HG03432 (cell line): ENCODE measurements around the gene UBAC2.
"Not testable (repeated sequence)": the region's sequence is repeated elsewhere in the genome, so short reads cannot be mapped to it uniquely, and the experiment has no call there.

Source experiments
- ATAC-seq: cut with Tn5 transposase; IDR thresholded peaks from one replicate; pipeline ENCODE4 v1.9.1; 2021; ENCODE audit warnings: mild to moderate bottlenecking, moderate library complexity; ENCODE audit not compliant: unreplicated experiment

Gene UBAC2

DNA sequence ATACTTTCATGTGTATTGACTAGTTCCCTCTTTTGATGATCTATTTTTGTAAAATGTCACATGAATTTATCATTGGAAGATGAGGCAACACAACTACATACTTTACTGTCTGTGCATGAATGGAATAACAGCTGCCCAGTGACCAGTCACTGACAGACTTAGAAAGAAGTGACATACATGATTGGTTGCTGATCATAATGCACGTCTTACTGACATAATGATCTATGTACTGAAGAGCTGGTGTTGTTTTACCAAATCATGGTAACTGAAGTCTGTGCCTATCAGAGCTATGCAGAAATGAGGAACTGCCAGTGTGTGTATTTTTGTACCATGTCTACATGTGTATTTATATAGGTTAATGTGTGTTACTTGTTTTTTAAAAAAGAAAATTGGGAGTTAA lies 31.1 kb downstream of the UBAC2 start:
- peak; percentile 22 for ATAC-seq

DNA sequence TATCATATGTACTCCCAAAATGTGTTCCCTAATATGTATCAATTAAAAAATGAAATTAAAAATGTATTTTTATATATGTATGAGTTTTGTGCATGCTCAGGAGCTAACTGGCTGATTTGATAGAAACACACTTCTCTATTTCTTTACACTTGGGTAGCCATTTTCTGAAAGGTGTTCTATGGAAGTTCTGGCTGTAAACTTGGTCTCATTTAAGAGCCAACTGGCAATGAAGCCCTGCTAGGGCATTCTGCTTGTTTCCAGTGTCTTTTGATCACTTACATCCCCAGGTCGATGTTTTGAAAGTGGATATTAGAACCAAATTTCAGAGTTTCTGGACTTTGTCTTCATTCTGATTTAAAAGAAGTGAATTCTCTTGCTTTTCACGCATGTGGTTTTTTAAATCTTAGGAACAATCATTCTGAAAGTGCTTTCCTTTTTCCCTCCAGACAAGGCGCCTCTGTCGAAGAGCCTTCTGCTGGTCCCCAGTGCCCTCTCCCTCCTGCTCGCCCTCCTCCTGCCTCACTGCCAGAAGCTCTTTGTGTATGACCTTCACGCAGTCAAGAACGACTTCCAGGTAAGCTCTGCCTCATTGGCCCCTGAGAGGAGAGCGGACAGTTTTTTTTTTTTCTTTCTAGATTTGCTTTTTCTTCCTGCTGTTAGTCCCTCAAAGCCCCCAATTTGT lies 37.5 kb downstream of the UBAC2 start:
- peak; percentile 90 for ATAC-seq

DNA sequence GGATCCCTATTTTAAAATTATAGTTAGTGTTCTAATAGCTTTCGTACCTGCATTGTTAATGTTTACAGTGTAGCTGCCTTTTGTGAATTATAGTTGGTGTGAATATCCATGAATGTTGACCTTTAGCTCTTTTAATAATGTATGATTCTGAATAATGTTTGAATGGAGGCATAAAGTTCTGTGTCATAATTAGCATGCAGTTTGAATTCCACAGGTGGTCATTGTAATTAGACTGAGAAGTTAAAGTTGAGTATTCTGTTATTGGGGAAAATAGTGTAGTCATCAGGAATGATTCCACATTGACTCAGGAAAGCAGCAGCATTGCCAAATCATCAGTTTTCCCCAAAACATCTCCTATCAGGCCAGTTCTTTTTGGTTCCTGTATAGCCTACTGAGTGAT lies 45.4 kb downstream of the UBAC2 start:
- ATAC-seq, result no peak

DNA sequence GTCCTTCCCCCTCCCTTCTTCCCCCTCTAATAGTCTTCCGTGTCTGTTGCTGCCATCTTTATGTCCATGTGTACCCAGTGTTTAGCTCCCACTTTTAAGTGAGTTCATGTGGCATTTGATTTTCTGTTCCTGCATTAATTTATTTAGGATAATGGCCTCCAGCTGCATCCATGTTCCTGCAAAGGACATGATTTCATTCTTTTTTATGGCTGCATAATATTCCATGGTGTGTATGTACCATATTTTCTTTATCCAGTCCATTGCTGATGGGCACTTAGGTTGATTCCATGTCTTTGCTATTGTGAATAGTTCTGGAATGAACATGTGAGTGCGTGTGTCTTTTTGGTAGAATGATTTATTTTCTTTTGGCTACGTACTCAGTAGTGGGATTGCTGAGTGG lies 48.5 kb downstream of the UBAC2 start:
- not testable (repeated sequence) for ATAC-seq

DNA sequence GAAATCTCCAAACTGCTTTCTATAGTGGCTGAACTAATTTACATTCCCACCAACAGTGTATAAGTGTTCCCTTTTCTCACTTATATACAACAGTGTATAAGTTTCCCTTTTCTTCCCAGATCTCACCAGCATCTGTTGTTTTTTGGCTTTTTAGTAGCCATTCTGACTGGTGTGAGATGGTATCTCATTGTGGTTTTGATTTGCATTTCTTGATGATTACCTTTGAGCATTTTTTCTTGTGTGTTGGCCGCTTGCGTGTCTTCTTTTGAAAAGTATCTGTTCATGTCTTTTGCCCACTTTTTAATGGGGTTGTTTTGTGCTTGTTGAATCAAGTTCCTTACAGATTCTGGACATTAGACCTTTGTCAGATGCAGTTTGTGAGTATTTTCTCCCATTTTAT lies 49.0 kb downstream of the UBAC2 start:
- not testable (repeated sequence) for ATAC-seq

DNA sequence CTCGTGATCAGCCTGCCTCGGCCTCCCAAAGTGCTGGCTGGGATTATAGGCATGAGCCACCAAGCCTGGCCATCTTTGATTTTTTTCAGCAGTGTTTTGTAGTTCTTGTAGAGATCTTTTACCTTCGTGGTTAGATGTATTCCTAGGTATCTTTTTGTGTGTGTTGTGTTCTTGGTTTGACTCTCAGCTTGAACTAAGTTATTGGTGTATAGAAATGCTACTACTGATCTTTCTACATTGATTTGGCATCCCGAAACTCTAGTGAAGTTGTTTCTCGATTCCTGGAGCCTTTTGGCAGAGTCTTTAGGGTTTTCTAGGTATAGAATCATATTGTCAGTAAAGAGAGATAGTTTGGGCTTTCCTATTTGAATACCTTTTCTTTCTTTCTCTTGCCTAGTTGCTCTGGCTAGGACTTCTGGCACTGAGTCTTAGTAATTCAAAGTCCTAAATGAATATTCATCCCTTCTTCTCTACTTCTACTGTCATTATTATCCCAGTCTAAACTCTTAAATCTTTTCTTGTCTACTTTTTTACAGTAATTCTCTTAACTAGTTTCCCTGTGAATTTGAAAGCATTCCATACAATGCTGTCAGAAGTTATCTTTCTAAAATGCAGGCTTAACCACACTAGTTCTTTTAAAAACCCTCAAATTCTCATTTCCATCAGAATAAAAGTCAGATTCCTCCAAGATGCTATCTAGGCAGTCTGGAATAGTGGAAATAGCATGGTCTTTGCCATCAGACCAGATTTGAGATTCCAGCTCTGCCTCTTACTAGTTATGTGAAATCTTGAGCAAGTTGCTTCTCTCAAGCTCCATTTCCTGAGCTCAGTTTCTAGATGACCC lies 50.5 kb downstream of the UBAC2 start:
- no peak for ATAC-seq

DNA sequence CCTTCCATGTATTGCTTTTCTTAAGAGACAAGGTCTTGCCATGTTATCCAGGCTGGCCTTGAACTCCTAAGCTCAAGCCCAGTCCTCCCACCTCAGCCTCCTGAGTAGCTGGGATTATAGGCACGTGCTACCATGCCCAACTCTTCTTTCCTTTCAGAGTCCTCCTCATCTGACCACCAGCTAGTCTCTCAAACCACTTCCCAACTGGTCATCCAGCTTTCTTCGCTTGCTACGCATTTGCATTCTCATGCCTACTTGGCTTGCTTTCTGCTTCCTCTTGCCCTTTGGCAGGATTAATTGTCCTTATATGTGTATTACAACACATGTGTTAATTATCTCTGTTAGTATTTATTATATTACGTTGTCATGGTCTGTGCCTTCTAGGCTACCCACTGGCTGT lies 51.3 kb downstream of the UBAC2 start:
- no peak for ATAC-seq

DNA sequence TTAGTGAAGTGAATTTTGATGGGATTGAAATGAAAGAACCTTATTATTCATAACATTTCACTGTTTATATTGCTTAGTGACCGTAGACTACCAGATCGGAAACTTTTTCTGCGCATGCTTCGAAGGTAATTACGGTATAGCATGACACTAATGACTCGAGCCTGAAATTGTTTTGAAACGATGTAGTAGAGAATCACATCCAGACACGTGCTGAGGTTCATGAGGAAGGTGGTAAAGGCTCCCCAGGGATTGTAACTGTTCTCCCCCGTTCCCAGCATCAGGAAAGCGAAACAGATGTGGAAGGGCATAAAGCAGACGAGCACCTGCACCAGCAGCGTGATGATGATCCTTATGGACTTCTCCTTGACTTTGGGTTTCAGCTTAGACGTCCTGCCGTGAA lies 54.2 kb downstream of the UBAC2 start:
- no peak for ATAC-seq

DNA sequence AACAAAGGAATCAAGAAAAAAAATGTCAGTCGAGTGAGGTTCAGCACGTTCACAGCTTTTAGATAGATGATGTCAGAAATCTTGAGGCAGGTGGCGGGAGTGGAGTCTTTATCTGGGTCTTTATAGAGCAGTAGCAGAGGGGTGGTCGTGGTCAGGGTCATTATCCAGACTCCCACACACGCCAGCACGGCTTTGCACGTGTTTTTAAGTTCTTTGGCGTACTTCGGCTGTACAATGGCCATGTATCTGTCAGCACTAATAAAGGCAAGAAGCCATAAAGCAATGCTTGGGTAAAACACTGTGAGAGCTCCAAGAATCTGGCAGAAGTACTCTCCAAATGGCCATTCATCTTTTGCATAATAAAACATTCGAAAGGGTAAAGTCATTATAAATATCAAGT lies 54.6 kb downstream of the UBAC2 start:
- ATAC-seq, result no peak

DNA sequence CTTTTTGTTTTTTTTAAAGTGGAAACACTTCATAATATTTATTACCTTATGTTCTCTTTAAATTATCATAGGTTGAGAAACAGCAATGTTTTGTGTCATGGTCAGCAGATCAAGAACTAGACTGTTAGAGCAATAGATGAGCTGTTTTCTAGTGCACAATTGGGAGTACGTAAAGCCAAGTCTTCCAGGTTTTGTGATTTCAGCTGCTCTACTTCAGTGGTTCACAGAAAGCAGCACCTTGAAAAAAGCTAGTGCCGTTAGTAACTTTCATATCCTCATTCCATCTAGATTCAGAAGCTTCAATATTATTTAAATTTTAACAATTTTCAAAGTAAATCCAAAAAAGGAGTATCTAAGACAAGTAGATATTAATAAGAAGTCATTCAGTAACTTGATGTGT lies 55.6 kb downstream of the UBAC2 start:
- ATAC-seq, result no peak

DNA sequence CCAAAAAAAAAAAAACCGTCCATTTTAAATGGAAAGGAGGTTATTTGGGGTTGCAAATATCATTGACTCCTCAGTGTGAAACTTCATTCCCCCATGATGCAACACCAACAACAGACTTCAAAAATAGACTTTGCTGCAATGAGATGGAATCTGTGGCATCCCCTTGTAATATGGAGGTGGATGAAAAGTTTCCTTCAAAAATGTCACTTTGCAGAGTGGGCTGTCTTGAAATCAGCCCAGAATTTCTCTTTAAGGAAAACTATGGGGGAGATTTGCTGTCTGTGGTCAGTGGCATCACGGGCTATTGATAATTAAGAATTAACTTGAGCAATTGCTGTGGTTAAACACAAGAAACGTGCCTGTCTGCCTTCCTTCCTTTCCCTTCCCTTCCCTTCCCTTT lies 56.1 kb downstream of the UBAC2 start:
- no peak for ATAC-seq

DNA sequence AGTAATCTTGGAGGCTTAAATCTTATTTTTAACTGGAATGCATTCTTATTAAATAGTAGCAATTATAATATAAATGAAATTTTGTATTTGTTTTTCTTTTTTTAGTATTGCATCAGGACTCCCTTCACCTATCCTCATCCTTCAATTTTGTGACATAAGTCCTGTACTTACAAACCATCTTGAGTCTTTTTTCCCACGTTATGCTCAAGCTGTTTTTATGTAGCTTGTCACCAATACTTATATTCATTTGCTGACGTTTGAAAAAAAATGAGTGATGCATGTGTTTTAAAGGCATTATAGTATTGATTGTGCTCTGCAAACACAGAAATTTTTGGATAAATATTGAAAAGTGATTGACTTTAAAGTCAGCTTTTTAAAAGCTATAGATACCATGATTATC lies 56.6 kb downstream of the UBAC2 start:
- ATAC-seq, result no peak

DNA sequence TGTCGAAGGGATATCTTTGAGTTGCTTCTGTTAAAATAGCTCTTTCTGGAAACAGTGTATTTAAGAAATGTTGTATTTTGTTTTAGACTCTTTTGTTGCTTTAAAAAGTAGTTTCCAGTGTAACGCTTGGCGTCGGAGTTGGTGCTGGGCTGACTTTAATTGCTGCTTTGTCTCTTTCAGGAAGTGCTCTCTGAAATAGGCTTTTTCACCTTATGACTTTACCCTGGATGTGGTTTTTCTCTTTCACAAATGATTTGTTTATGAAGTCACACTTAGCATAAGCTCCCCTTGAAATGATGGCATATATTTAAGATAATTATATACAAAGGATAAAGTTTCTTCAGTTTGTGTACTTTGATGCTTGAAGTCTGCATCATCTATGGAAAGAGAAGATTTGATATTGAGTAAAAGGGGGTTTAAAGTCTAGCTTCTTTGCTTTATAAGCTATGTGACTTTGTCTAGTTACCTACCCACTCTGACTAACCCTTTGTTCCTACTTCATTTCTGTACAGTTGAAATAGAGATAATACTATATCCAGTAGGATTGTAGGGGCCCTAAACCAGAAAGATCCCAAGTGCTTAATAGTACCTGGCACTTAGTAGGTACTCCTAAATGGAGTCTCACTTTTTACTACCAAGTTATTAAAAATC lies 57.7 kb downstream of the UBAC2 start, which contains the start of gene GPR18:
Gene GPR18 (minus strand): TSS at position 170 of the 651 bp plus-strand sequence. CDS start 2,507 bp downstream, outside the sequence.
- peak; percentile 87 for ATAC-seq

DNA sequence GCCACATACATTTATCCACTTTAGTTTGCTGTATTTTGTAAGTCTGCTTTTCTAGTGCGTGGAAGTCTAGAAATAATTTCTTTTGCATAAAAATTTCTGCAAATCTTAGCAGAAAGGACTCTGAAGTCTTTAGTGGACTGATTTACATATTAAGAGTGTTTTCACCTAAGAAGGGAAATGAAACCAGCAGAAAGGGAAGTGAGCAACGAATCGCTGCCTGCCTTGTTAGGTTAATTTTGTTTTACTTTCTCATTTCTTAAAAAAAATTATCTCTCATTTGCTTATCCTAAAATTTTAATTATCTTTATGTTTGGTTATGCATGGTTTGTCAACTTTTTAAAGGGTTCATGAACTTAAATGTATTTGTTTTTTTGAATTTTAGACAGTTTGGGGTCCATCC lies 58.3 kb downstream of the UBAC2 start:
- peak; percentile 67 for ATAC-seq

DNA sequence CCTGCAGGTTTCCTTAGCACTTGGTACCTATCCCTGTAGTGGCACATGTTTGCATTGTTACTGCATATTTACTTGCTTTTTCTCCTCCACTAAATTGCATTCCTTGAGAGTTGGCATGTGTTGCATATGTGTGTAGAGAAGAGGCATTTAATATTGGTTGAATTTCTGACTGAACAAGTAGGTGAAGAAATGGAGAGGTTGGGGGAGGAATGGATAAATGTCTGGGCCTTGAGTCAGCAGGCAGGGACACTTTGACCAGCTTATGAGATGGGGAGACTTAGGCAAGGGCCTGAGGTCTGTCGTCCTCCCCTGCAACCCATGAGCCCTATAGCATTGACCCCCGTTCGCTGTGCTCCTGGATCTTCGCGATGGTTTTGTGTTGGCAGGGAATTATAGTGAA lies 59.6 kb downstream of the UBAC2 start:
- ATAC-seq, result no peak

DNA sequence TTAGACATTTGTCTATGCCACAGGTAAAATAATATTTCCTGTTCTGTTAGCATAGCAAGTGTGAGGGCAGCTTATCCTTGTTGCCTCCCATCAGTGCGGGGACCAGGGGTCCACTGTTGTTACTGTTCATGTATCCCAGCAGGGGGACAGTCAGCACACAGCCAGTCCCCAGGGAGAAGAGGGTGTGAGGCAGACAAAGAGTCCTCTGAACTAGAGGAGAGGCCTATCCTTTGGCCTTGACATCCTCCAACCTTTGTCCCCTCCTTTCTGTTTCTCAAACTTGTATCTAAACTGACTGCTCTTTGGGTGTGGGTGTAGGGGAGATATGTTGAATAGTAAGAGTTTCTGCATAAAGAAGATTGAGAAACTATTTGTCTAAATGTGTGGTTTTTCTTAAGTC lies 60.4 kb downstream of the UBAC2 start:
- ATAC-seq, result no peak

DNA sequence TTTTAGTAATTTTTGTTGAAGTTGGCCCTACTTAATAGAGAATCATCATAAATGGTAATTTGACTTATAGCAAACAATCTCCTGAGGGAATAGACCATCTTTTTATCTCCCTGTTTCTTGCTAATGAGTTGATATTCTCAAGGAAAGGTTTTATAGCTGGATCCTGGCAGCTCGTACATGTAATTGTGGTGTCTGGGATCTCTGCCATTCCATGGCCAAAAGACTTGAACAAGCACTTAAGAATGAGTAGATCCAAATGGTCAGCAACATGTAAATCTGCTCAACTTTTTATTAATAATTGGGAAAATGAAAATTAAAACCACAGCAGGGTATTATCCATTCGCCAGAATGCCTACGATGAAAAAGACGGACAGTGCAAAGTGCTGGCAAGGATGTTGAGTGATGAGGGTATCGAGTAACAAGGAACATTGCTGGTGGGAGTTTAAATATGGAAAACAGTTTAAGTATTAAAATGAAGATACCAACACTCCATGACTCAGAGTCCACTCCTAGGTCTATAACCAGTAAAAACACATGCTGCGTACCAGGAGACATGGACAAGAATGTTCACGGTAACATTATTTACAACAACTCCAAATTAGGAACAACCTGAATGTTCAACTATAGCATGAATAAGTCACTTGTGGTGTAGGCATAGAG lies 62.6 kb downstream of the UBAC2 start:
- ATAC-seq, result no peak

DNA sequence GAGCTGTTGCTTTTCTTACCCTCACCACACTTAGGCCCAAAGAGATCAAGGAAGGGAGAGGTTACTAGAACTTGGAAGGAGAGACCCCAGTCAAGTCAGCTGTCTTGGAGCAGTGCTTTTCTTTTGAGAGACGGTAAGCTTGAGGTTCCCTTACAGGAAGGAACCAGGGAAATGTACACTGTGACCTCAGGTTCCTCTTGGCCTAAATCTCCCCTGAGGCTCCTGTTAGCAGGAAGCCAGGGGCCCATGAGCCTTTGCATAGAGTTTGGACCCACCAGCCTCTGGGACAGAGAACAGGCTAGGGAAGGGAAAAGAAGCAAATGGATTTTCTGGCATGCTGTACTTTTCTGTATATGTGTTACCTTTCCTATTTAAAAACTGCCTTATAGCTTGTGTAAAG lies 63.4 kb downstream of the UBAC2 start:
- ATAC-seq, result no peak

DNA sequence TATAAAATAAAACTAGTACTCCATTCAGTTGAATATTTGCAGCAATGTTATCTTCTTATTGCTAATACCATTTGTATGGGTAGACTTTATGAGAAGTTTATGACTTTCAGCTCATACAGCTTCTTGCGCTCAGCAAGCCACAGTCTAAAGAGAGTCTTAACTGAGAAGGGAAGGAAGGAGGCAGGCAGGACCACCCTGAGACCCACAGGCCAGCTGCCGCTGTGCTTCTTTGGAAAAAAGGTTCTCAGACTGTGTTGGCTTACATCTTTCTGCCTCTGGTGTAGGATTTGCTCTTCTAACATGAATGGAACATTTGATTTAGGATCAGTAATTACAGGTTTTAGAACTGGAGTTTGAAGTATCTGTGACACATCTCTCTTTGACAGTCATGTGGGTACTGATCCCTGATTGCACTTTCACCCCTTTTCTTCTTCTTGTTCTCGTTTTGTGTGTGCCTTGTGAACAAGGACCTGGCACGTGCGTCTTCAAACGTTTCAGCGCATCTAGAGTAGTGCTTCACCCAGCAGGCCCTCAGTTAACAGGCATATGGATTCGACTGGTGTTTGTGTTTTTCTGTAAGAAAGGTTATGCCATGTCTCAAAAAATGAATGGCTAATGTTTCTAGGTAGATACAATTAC lies 64.6 kb downstream of the UBAC2 start:
- no peak for ATAC-seq

DNA sequence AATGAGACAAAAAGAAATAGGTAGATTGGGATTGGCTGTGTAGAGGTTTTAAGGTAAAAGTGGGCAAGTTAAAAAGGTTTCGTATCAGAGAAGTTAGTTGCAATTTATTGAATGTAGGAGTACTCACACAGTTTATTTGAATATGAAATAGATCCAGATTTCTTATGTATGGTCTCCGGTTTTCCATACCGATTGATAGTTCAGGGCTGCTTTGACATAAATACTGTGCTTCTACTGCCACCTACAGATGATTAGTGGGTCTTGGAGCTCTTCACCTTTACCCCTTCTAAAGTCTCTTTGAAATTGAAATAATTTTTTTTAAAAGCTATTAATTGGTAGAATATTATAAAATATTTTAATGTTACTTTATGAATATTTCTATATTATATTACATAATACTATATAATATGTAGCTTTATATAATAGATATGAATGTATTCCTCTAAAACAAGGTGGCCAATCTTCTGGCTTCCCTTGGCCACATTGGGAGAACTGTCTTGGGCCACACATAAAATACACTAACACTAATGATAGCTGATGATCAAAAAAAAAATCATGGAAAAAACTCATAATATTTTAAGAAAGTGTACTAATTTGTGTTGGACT lies 65.3 kb downstream of the UBAC2 start:
- ATAC-seq, result peak; percentile 43
